ENCODE data around the gene VPS41.

The VPS41 gene

DNA sequence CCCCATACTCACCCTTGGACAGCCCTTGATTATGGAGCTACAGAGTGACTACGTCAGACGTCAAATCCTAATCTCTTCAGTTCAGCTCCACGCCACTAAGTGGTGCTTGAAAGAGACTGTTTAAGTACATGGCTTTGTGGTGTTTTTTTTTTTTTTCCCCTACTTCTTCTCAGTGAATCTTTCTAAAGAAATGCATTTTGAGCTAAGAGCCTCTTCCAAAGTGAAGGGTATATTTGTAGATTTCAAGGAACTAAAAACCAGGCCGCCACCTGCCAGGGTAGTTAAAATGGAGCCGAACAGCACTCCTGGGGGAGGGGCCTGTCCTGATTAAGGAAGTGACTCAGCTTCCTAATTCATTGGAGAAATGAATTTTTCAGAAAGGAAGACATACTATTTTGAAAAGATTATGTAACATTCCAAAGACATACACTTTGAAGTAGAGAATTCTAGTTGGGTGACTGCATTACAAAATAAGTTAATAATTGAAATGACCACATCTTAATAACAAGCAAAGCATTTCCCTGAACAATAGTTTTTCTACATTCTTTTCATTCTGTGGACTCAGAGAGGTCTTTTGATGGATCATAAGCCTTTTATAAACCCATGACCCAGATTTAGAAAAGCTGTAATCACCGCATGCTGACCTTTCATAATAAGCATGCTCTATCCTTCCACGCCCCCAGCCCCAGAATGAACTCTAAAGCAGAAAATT, 20.6 kb upstream of the VPS41 start:
- no peak for DNase-seq (ENCODE audit: low spot score)
- TF ChIP-seq, protein P1, sequence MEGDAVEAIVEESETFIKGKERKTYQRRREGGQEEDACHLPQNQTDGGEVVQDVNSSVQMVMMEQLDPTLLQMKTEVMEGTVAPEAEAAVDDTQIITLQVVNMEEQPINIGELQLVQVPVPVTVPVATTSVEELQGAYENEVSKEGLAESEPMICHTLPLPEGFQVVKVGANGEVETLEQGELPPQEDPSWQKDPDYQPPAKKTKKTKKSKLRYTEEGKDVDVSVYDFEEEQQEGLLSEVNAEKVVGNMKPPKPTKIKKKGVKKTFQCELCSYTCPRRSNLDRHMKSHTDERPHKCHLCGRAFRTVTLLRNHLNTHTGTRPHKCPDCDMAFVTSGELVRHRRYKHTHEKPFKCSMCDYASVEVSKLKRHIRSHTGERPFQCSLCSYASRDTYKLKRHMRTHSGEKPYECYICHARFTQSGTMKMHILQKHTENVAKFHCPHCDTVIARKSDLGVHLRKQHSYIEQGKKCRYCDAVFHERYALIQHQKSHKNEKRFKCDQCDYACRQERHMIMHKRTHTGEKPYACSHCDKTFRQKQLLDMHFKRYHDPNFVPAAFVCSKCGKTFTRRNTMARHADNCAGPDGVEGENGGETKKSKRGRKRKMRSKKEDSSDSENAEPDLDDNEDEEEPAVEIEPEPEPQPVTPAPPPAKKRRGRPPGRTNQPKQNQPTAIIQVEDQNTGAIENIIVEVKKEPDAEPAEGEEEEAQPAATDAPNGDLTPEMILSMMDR (IDR thresholded peaks at IDR 0.05; ENCODE audit: extremely low read depth, missing control alignments): no peak

DNA sequence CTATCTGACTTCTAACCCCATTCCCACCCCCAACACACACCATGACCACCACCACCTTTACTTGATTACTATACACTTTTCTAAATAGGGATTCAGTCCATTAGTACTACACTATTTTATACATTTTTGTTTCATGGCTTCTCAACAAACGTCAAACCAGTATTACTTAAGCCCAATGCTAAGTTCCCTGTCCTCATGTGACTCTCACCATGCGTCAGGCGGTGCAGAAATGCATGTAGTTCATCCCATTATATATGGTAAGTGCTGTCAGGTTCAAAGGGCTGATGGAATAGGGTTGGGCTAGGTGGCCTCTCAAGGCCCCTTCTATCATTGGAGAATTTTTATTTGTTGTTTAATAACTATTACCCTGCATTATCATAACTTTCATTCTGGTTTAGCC, 19.5 kb upstream of the VPS41 start:
- DNase-seq (ENCODE audit: low spot score): no peak
- TF ChIP-seq, protein P1 (IDR thresholded peaks at IDR 0.05; ENCODE audit: extremely low read depth, missing control alignments): no peak

DNA sequence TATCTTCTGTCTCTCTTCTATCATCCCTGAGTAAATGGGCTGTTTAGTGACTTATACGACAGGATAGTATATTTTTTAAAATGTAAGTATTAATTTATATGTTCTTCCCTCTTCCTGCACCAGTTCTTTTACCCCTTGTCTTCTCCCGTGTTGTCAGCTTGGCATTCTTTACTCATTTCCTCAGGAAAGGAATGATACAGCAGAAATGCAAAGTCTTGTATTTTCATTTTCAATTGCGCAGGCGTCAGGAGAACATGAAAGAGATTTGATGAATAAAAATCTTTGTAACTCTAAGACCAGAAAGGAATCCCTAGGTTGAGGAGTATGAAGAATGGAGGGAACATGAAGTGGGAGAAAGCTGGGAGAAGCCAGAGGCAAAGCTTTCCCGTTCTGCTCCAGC, 18.8 kb upstream of the VPS41 start:
- TF ChIP-seq, protein P1 (IDR thresholded peaks at IDR 0.05; ENCODE audit: extremely low read depth, missing control alignments): no peak
- DNase-seq (ENCODE audit: low spot score): no peak

DNA sequence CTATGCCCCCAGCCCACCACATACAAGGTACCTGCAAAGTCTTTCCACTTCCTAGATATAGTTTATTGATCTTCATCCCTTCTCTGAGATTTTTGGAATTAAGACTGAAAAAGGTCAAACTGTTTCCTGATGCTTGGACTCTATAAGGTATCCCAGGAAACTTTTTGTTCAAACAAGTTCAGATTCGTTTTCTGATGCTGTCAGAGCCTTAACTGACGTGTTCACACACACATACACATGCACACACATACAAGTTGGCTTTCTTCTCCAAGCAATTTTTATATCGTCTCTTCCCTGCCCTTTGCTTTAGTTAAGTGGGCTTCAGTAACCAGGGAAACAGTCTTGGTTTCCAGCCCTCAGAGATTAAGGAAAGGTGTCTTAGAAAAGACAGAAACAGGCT, 11.7 kb upstream of the VPS41 start:
- TF ChIP-seq, protein P1 (IDR thresholded peaks at IDR 0.05; ENCODE audit: extremely low read depth, missing control alignments): no peak
- DNase-seq (ENCODE audit: low spot score): no peak

DNA sequence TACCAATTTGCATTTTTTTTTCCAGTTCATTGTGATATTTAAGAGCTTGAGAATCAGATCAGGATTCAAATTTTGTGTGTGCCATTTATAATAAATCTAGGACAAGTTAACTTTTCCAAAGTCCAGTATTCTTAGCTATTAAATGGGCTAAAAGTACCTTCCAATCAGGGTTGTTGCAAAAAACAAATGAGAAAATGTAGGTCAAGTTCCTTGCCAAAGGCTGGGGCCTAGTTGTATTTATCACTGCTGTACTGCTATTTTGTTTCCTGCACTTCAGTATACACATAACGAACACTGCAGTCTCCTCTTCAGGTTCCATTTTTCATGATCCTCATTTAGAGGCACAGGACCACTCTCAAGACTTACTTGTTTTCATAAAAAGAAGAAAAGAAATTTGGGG, 7.4 kb upstream of the VPS41 start:
- TF ChIP-seq, protein P1 (IDR thresholded peaks at IDR 0.05; ENCODE audit: extremely low read depth, missing control alignments): no peak
- no peak for DNase-seq (ENCODE audit: low spot score)

DNA sequence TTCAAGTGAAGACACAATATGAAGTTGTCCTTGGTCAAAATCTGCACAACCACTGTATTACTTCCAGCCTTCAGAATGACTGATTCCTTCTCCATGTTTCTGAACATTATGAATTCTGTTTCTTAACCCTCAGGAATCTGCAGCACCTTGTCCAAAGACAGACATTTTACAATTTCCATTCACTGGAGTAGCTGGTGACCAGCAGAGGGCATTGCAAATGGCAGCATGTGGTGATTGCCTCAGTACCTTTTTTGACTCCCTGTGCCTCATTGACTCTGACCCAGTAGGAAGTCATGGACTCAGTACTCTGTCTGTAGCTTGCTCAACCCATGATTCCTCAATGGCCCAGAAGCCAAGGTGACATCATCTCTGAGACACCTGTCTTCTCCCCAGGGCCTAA, 879 bp upstream of the VPS41 start:
- TF ChIP-seq, protein P1 (IDR thresholded peaks at IDR 0.05; ENCODE audit: extremely low read depth, missing control alignments): no peak
- no peak for DNase-seq (ENCODE audit: low spot score)

DNA sequence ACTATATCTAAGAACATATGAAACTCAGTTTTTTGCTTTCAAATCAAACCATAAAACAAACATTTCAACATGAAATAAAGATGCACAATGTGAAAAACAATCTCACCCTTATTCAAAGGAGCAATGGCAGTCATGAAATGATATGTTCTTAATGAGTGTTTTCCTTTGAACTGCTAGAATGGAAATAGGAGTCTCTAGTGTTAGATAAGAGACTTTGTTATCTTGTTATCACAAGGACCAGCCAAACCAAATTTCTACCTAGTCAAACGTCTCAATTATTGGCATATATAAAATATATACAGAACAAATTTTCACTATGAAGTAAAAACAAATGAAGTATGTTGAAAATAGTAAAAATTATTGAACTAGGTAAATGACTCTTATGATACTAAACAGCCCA, 1.2 kb downstream of the VPS41 start:
- no peak for DNase-seq (ENCODE audit: low spot score)
- TF ChIP-seq, protein P1 (IDR thresholded peaks at IDR 0.05; ENCODE audit: extremely low read depth, missing control alignments): no peak
